IPS DF 4.7 (cell line): Measurements from ENCODE around the gene PTPN22.

Experiments
- DNase-seq: peaks from one replicate; pipeline ENCODE4 v3.0.0-alpha.2; 2013; ENCODE audit warnings: low spot score; ENCODE audit errors: extremely low read depth

Gene PTPN22

GRCh38 chr1:113802367-113803007 lies 69.0 kb downstream of the PTPN22 start:
- DNase-seq, result no peak

- DNase-seq, result no peak
Measured at GRCh38 chr1:113800487-113800886, 71.0 kb downstream of the PTPN22 start.

- DNase-seq, result no peak
Measured at GRCh38 chr1:113797472-113797871, 74.0 kb downstream of the PTPN22 start.

GRCh38 chr1:113793878-113794834 lies 77.4 kb downstream of the PTPN22 start:
- no peak for DNase-seq

- no peak for DNase-seq
Measured at GRCh38 chr1:113792986-113793385, 78.5 kb downstream of the PTPN22 start.

GRCh38 chr1:113792471-113792870 lies 79.0 kb downstream of the PTPN22 start:
- no peak for DNase-seq

- no peak for DNase-seq
Measured at GRCh38 chr1:113788802-113789201, 82.7 kb downstream of the PTPN22 start.

- DNase-seq, result no peak
Measured at GRCh38 chr1:113787663-113788062, 83.8 kb downstream of the PTPN22 start.

- DNase-seq, result no peak
Measured at GRCh38 chr1:113786069-113786468, 85.4 kb downstream of the PTPN22 start.

- DNase-seq, result no peak
Measured at GRCh38 chr1:113784104-113784779, 87.3 kb downstream of the PTPN22 start.

- no peak for DNase-seq
Measured at GRCh38 chr1:113783254-113784103, 88.0 kb downstream of the PTPN22 start.

GRCh38 chr1:113782406-113782805 lies 89.1 kb downstream of the PTPN22 start:
- no peak for DNase-seq

GRCh38 chr1:113780374-113781146 lies 91.0 kb downstream of the PTPN22 start:
- no peak for DNase-seq

GRCh38 chr1:113779542-113779941 lies 92.0 kb downstream of the PTPN22 start:
- no peak for DNase-seq

GRCh38 chr1:113777561-113777960 lies 94.0 kb downstream of the PTPN22 start:
- DNase-seq, result no peak

GRCh38 chr1:113770031-113770430 lies 101.5 kb downstream of the PTPN22 start:
- DNase-seq, result no peak

- DNase-seq, result no peak
Measured at GRCh38 chr1:113769601-113769970, 101.9 kb downstream of the PTPN22 start.

- no peak for DNase-seq
Measured at GRCh38 chr1:113768916-113769600, 102.5 kb downstream of the PTPN22 start.

- DNase-seq, result no peak
Measured at GRCh38 chr1:113765306-113766230, 105.9 kb downstream of the PTPN22 start.
